Adipose tissue (tissue), 3 donors: Measurements from ENCODE around the gene UBL4A. TPM values are rescaled to one million over a fixed set of nuclear protein-coding genes. Genes with fewer than 3 reads are reported as not detected.

Source experiments
- H3K27ac ChIP-seq: one replicate; pipeline ENCODE4 v1.5.1; 2013; ENCODE audit warnings: low read depth, low read length
- WGBS, 3 donors: extraction: QIAGEN DNeasy Blood & Tissue Kit; methylation state at CpG; one replicate each; pipeline ENCODE4 v1.1.7; 2013; 5-methylcytosine and 5-hydroxymethylcytosine counted together
- polyA plus RNA-seq, 3 donors: library from polyadenylated mRNA; stranded (reverse); fragments of 200-250 nt; gene quantifications; one replicate each; pipeline ENCODE4 v1.2.3, GENCODE V29; 2013
- donor health status: healthy with polysubstance abuse.
- donor health status: Bipolar disorder and iron deficiency.
- donor health status: healthy.

Gene UBL4A
- polyA plus RNA-seq, 3 donors: 20.6 to 35.4 (median 24.3) TPM

DNA sequence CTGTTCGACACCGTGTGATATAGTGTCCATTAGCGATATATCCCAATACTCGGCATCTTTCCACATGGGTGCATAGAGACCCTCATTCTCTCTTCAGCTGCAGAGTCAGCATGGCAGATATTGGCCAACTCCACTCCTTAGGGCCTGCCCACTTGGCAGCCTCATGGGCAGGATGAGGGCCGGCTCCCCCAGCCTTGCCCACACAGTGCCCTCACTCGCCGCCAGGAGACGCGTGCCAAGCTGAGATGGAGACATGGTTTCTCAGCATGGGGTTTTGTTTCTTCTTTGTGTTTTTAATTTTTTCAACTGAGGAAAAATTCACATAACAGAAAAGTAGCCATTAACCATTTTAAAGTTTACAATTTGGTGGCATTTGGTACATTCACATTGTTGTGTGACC lies 33.6 kb downstream of the UBL4A start:
- no peak overlapping the region for H3K27ac ChIP-seq
- 89 to 90% (median 89%) methylated on average over 9 of the region's 9 CpGs for WGBS, 3 donors

DNA sequence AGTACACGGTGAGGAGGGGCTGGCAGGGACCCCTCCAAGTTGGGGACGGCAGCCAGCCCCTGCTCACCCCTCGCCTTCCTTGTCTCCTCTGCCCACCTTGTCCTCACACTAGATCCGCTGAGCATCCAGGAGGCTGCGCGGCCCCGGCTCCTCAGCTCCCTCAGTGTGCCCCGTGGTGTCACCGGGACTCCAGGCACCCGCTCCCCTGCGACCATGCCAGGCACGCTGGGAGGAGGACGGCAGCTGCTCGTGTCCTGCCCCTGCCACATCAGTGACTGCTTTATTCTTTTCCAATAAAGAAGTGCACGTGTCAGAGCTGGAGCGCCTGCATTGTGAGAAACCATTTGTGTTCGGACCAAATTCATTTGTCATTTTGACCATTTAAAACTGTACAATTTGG lies 36.1 kb downstream of the UBL4A start:
- no peak overlapping the region for H3K27ac ChIP-seq
- 89 to 98% (median 94%) methylated on average over 15 to 17 of the region's 17 CpGs for WGBS, 3 donors

- 87 to 94% (median 89%) methylated on average over 12 to 18 of the region's 18 CpGs for WGBS, 3 donors
- no peak overlapping the region for H3K27ac ChIP-seq
Observed at GRCh38 chrX:154449618-154450017, 36.8 kb downstream of the UBL4A start.

DNA sequence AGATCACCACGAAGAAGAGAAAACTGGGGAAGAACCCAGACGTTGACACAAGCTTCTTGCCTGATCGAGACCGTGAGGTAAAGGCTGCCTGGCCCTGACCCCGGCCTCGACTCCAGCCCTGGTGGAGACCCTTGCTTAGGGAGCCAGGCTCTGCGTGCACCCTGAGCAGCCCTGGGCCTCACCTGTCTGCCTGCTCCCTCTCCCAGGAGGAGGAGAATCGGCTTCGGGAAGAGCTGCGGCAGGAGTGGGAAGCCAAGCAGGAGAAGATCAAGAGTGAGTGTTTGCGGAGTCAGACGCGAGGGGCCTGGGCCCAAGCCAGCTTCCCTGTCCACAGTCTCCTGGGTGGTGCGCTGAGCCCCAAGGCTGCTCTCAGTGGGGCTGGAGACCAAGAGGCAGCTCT lies 37.9 kb downstream of the UBL4A start:
- H3K27ac ChIP-seq: no peak overlapping the region
- WGBS, 3 donors: 87 to 95% (median 90%) methylated on average over 10 to 14 of the region's 14 CpGs

- H3K27ac ChIP-seq: no peak overlapping the region
- WGBS, 3 donors: 93 to 98% (median 93%) methylated on average over 8 to 12 of the region's 12 CpGs
Observed at GRCh38 chrX:154446430-154446829, 40.0 kb downstream of the UBL4A start.

DNA sequence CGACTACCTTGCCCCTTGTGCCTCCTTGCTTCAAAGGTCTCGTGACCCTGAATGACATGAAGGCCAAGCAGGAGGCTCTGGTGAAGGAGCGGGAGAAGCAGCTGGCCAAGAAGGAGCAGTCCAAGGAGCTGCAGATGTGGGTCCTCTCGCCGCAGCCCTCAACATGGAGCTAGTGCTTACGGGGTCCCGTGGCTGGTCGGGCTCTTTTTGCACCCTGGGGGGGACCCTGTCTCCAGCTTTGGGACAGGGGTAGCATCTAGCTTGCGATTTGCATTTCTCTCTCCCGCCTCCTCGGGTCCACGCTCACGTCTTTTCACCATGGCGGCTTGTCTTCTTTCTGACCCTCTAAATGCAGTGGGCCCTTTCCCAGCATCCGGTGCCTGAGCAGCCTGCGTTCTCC lies 40.6 kb downstream of the UBL4A start:
- WGBS, 3 donors: 94 to 95% (median 95%) methylated on average over 11 to 16 of the region's 16 CpGs
- H3K27ac ChIP-seq: no peak overlapping the region

GRCh38 chrX:154444755-154445246 lies 41.6 kb downstream of the UBL4A start:
- 66 to 74% (median 69%) methylated on average over 5 to 12 of the region's 13 CpGs for WGBS, 3 donors
- H3K27ac ChIP-seq: peak overlapping the region; percentile 38

- peak within 1 kb of the TSS; percentile 38 for H3K27ac ChIP-seq
- 2 to 28% (median 8%) methylated on average over 12 to 80 of the region's 94 CpGs for WGBS, 3 donors
Observed at GRCh38 chrX:154443992-154444754, 42.2 kb downstream of the UBL4A start, which contains the start of gene FAM50A. TSS of gene FAM50A (plus strand) at chrX:154444141. CDS start at chrX:154444236, 95 bp downstream.

GRCh38 chrX:154443479-154443910 lies 42.9 kb downstream of the UBL4A start:
- 8 to 38% (median 11%) methylated on average over 9 to 10 of the region's 10 CpGs for WGBS, 3 donors
- H3K27ac ChIP-seq: no peak overlapping the region

DNA sequence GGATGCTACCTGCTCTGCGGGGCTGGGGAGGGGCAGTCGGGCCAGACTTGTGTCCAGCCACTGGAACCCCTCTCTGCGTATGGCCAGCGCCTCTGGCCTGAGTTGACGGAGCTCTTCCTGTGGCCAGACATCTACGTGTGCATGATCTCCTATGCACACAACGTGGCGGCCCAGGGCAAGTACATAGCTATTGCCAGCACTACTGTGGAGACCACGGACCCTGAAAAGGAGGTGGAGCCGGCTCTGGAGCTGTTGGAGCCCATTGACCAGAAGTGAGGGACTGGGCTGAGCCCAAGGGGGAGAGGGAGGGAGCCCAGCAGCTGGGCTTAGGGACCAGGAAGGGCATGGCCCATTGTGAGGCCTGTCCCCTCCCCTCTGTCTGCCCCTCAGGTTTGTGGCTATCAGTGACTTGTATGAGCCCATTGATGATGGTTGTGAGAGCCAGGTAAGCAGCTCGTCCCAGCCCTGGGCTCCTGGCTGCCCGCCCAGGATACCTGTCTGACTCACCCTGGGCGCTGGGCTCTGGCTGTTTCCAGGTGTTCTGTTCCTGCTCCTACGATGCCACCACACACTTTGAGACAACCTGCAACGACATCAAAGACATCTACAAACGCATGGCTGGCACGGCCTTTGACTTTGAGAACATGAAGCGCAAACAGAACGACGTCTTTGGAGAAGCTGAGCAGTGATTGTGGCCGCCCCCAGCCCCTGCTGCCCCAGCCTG lies 44.3 kb downstream of the UBL4A start:
- 86 to 92% (median 88%) methylated on average over 18 to 21 of the region's 21 CpGs for WGBS, 3 donors
- H3K27ac ChIP-seq: no peak overlapping the region

DNA sequence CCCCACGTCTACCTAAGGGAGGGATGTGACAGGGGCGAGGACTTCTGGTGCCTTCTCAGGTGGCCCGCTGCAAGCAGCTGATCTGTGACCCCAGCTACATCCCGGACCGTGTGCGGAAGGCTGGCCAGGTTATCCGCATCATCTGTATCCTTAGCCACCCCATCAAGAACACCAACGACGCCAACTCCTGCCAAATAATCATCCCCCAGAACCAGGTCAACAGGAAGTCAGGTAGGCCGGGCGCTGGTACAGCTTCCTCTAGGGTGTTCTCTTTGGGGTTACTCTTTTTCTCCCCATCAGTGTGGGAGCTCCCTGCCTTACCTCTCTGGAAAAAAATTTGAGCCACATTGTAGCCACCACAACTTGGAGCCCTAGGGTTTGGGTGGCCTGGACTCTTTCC lies 44.9 kb downstream of the UBL4A start:
- 85 to 94% (median 90%) methylated on average over 10 to 11 of the region's 11 CpGs for WGBS, 3 donors

DNA sequence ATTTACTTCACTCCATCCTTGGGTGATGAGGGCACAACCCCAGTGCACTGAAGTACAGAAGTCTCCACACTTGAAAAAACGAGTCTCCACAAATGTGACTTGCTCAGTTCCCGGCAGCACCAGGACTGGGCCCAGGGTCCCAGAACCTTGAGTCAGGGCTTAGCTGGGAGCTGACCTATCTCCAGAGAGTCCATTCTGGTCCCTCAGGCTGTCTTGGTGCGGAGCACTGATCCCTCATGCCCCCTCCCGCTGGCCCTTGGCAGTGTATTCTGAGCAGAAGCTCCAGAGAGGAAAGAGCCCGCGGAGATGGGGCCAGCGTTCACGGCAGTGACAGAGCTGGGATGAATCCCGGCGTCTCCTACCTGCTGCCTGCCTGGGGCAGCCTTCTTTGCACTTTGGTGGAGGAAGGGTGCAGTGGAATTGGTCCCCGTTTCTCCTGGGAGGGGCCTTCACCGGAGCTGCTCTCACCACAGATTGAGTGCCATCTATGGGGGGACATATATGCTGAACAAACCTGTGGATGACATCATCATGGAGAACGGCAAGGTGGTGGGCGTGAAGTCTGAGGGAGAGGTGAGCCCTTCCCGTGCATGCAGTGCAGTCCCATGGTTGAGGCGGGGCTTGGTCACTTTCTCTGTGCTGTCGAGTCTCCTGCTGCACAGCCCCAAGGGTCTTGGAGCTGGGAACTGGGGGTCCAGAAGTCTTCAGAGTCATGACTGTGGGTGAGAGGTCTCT lies 45.6 kb downstream of the UBL4A start:
- no peak overlapping the region for H3K27ac ChIP-seq
- WGBS, 3 donors: 84 to 87% (median 87%) methylated on average over 14 to 17 of the region's 17 CpGs

More for the DNA sequence above, 44.9 kb downstream of the UBL4A start:
- no peak overlapping the region for H3K27ac ChIP-seq

DNA sequence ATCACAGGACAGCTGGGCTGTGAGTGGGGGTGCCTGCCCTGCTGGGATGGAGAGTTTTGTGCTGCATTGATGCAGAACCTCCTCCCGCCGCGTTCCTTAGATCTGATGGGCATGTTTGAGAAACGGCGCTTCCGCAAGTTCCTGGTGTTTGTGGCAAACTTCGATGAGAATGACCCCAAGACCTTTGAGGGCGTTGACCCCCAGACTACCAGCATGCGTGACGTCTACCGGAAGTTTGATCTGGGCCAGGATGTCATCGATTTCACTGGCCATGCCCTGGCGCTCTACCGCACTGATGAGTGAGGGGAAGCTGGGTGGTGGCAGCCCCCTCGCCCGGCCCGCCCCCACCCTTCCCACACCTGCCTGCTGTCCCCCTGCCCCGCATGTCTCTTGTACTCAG lies 46.6 kb downstream of the UBL4A start:
- no peak overlapping the region for H3K27ac ChIP-seq
- WGBS, 3 donors: 89 to 98% (median 89%) methylated on average over 13 to 18 of the region's 18 CpGs

- 48 to 66% (median 52%) methylated on average over 26 to 28 of the region's 28 CpGs for WGBS, 3 donors
- no peak overlapping the region for H3K27ac ChIP-seq
Observed at GRCh38 chrX:154437971-154438893, 48.2 kb downstream of the UBL4A start.

- WGBS, 3 donors: 1 to 27% methylated on average over 61 to 76 of the region's 93 CpGs; no CpG with 5 or more reads in 1 of the 3 donors
- peak within 1 kb of the TSS; percentile 33 for H3K27ac ChIP-seq
Observed at GRCh38 chrX:154436983-154437752, 49.2 kb downstream of the UBL4A start, which contains the start of gene GDI1. TSS of gene GDI1 (plus strand) at chrX:154437154. CDS start at chrX:154437255, 101 bp downstream.

GRCh38 chrX:154436374-154436982 lies 49.9 kb downstream of the UBL4A start:
- 13 to 31% (median 19%) methylated on average over 13 to 40 of the region's 78 CpGs for WGBS, 3 donors

More at GRCh38 chrX:154436374-154436982, 49.9 kb downstream of the UBL4A start:
- H3K27ac ChIP-seq: peak overlapping the region; percentile 33
